ENCODE results near the gene TPK1. TPM values are rescaled to one million over a fixed set of nuclear protein-coding genes. Genes with fewer than 3 reads are reported as not detected.
A peak's percentile ranks its signal among the peaks of the same experiment; 100 is the strongest.

TPK1 gene
- total and polyA plus RNA-seq, 12 donors: 2.9 to 10.8 (median 6.4) TPM

- no peaks in the 10 kb centered on the region for H3K36me3 ChIP-seq
- H3K27me3 ChIP-seq: no peaks in the 10 kb centered on the region
- peak in 3 of 8 donors; percentile 63 to 67 (median 64) for ATAC-seq
- DNase-seq: no peak
- intact Hi-C loops (cut with DNase I): no loop called here
- no peak for TF ChIP-seq CTCF (IDR thresholded peaks at IDR 0.05)
- no peak overlapping the region for H3K27ac ChIP-seq
- H3K4me1 ChIP-seq: peaks cover 0 to 5% (median 0%) of the 10 kb centered on the region in 9 donors
- H3K4me3 ChIP-seq: no peak overlapping the region
- H3K9me3 ChIP-seq: peaks cover 0 to 6% (median 0%) of the 10 kb centered on the region in 11 donors
These were observed 366.7 kb downstream of the TPK1 start for GRCh38 chr7:144468990-144469732.

- H3K9me3 ChIP-seq: peaks cover 0 to 17% (median 0%) of the 10 kb centered on the region in 11 donors
- H3K36me3 ChIP-seq: no peaks in the 10 kb centered on the region
- intact Hi-C loops (cut with DNase I): loop anchor here in 1 of 10 donors (5.0 kb wide), 1 partner anchor 53 kb away; no protein-coding TSS in a partner anchor
- no peak for TF ChIP-seq CTCF (IDR thresholded peaks at IDR 0.05)
- no peaks in the 10 kb centered on the region for H3K27me3 ChIP-seq
- no peak overlapping the region for H3K27ac ChIP-seq
- no peak for ATAC-seq
- WGBS, 2 donors: 68 to 71% methylated on average over 5 of the region's 5 CpGs
- H3K4me1 ChIP-seq: no peaks in the 10 kb centered on the region
- no peak overlapping the region for H3K4me3 ChIP-seq
- no peak for DNase-seq
These were observed 376.2 kb downstream of the TPK1 start for GRCh38 chr7:144459635-144460034.

- Histone ChIP-seq H3K27ac (no peak overlapping the region), H3K4me1 (no peaks in the 10 kb centered on the region), H3K9me3 (no peaks in the 10 kb centered on the region), H3K27me3 (no peaks in the 10 kb centered on the region), H3K36me3 (peaks cover 0 to 5% (median 0%) of the 10 kb centered on the region in 9 donors), H3K4me3 (no peak overlapping the region)
- no peak for TF ChIP-seq CTCF (IDR thresholded peaks at IDR 0.05)
- intact Hi-C loops (cut with DNase I): no loop called here
- DNase-seq (no peak), ATAC-seq (peak in 1 of 8 donors; percentile 56)
- 43 to 52% methylated on average over 5 of the region's 5 CpGs for WGBS, 2 donors
These were observed 380.8 kb downstream of the TPK1 start for GRCh38 chr7:144455040-144455404.

- intact Hi-C loops (cut with DNase I): no loop called here
- Histone ChIP-seq H3K4me1 (no peaks in the 10 kb centered on the region), H3K36me3 (peaks cover 0 to 5% (median 0%) of the 10 kb centered on the region in 9 donors), H3K27me3 (no peaks in the 10 kb centered on the region), H3K4me3 (no peak overlapping the region), H3K27ac (no peak overlapping the region), H3K9me3 (no peaks in the 10 kb centered on the region)
- ATAC-seq: no peak
- TF ChIP-seq CTCF (IDR thresholded peaks at IDR 0.05): peak in 7 of 9 donors; percentile 18 to 54 (median 37)
- 83 to 90% methylated on average over 3 of the region's 3 CpGs for WGBS, 2 donors
- DNase-seq: no peak
These were observed 381.4 kb downstream of the TPK1 start for GRCh38 chr7:144454256-144455039.

All from heart right ventricle (tissue), 16 donors.